Mucosa of rectum (tissue), 2 donors: ENCODE results near the gene MRGPRG.

ENCODE experiments used
- H3K27ac ChIP-seq, 2 donors: one replicate each; pipeline ENCODE4 v1.7.0; 2013; ENCODE audit warnings: inconsistent platforms in 2 of 2, low read depth in 2 of 2, low read length in 2 of 2
- H3K27me3 ChIP-seq, 2 donors: one replicate each; pipeline ENCODE4 v1.7.0; 2013; ENCODE audit warnings: low read length in 2 of 2; ENCODE audit not compliant: control insufficient read depth in 2 of 2, insufficient read depth in 2 of 2
- H3K36me3 ChIP-seq, 2 donors: one replicate each; pipeline ENCODE4 v1.7.0; 2013; ENCODE audit warnings: low read length in 2 of 2; ENCODE audit not compliant: control insufficient read depth in 2 of 2, insufficient read depth in 2 of 2
- H3K4me1 ChIP-seq, 2 donors: one replicate each; pipeline ENCODE4 v1.7.0; 2013; ENCODE audit warnings: low read length in 2 of 2, mild to moderate bottlenecking in 1 of 2; ENCODE audit not compliant: control insufficient read depth in 2 of 2, insufficient read depth in 2 of 2
- H3K4me3 ChIP-seq, 2 donors: one replicate each; pipeline ENCODE4 v1.7.0; 2013; ENCODE audit warnings: low read length in 2 of 2
- H3K9ac ChIP-seq, 2 donors: one replicate each; pipeline ENCODE4 v1.7.0; 2013; ENCODE audit warnings: low read length in 2 of 2, low read depth in 1 of 2, mild to moderate bottlenecking in 1 of 2
- H3K9me3 ChIP-seq, 2 donors: one replicate each; pipeline ENCODE4 v1.7.0; 2013; ENCODE audit warnings: low read length in 2 of 2; ENCODE audit not compliant: control insufficient read depth in 2 of 2
- donor health status: healthy.
- donor health status: Normal muscosa, but diverticular disease.

The MRGPRG gene

GRCh38 chr11:3225826-3226750, 7.5 kb upstream of the MRGPRG start:
- Histone ChIP-seq H3K27me3 (peaks cover 11 to 16% of the 10 kb centered on the region in 2 donors), H3K9ac (no peak overlapping the region), H3K9me3 (no peaks in the 10 kb centered on the region), H3K27ac (no peak overlapping the region), H3K36me3 (no peaks in the 10 kb centered on the region), H3K4me1 (no peaks in the 10 kb centered on the region), H3K4me3 (no peak overlapping the region)

DNA sequence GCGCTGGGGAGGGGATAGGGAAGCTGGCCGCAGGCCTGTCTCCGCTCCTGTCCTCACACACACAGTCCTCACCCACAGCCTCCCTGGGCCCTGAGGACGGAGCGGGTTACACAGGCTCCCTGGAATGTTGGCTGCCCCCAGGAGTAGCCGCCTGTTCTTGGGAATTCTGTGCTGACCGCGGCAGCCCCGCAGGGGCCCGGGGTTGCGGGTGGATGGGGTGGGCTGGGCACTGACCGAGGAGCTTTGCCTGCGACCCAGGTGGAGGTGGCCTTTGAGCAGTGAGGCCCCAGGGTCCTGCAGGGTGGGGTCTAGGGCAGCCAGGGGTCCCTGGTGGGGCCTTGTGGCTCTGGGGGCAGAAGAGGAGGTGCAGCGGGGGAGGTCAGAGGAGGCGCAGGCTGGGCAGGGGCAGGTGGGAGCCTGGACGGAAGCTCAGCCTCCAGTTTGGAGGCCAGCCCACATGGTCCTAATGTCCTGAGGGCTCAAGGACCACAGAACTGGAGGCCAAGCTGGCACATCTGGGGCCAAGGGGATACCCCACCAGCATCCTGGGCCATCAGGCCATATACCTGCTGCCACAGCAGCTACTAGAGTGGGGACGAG, 6.6 kb upstream of the MRGPRG start:
- no peaks in the 10 kb centered on the region for H3K36me3 ChIP-seq
- no peaks in the 10 kb centered on the region for H3K9me3 ChIP-seq
- no peak overlapping the region for H3K27ac ChIP-seq
- no peak overlapping the region for H3K4me3 ChIP-seq
- H3K4me1 ChIP-seq = no peaks in the 10 kb centered on the region
- H3K27me3 ChIP-seq = peaks cover 16 to 21% of the 10 kb centered on the region in 2 donors
- no peak overlapping the region for H3K9ac ChIP-seq

GRCh38 chr11:3224401-3225057, 5.9 kb upstream of the MRGPRG start:
- Histone ChIP-seq H3K36me3 (no peaks in the 10 kb centered on the region), H3K27me3 (peaks cover 16 to 24% of the 10 kb centered on the region in 2 donors)

DNA sequence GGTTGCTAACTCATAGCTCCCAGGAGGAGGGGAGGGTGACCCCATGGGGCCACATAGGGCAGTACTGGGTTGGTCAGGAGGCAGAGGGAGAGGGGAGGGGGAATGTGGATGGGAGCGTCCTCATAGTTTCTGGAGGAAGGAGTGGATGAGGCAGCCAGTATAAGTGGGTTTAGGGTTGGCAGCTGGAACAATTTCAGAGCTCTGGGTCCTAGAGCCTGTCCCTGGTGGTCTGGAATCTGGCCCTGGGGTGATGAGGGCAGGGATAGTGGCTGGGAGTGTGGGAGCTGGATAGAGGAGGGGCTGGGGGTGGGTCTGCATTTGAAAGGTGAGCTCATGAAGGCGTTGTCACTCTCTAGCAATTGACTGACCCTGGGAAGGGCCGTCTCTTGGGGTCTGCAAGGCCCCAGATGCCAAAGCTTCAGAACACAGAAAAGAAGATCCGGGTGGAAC, 5.3 kb upstream of the MRGPRG start:
- Histone ChIP-seq H3K27me3 (peaks cover 16 to 25% of the 10 kb centered on the region in 2 donors), H3K9me3 (no peaks in the 10 kb centered on the region), H3K27ac (no peak overlapping the region)

More at GRCh38 chr11:3224401-3225057, 5.9 kb upstream of the MRGPRG start:
- Histone ChIP-seq H3K4me3 (no peak overlapping the region), H3K4me1 (no peaks in the 10 kb centered on the region), H3K9me3 (no peaks in the 10 kb centered on the region), H3K9ac (no peak overlapping the region), H3K27ac (no peak overlapping the region)

GRCh38 chr11:3222941-3223915, 4.6 kb upstream of the MRGPRG start:
- H3K36me3 ChIP-seq = no peaks in the 10 kb centered on the region
- no peaks in the 10 kb centered on the region for H3K9me3 ChIP-seq
- H3K9ac ChIP-seq = no peak overlapping the region
- H3K4me1 ChIP-seq = no peaks in the 10 kb centered on the region
- no peak overlapping the region for H3K4me3 ChIP-seq
- peaks cover 16 to 25% of the 10 kb centered on the region in 2 donors for H3K27me3 ChIP-seq
- no peak overlapping the region for H3K27ac ChIP-seq

More for the DNA sequence above, 5.3 kb upstream of the MRGPRG start:
- H3K4me3 ChIP-seq = no peak overlapping the region
- no peaks in the 10 kb centered on the region for H3K36me3 ChIP-seq
- no peak overlapping the region for H3K9ac ChIP-seq
- no peaks in the 10 kb centered on the region for H3K4me1 ChIP-seq

GRCh38 chr11:3222003-3222855, 3.6 kb upstream of the MRGPRG start:
- Histone ChIP-seq H3K4me3 (no peak overlapping the region), H3K27me3 (peaks cover 16 to 25% of the 10 kb centered on the region in 2 donors)

GRCh38 chr11:3221408-3222002, 2.9 kb upstream of the MRGPRG start:
- no peak overlapping the region for H3K9ac ChIP-seq
- H3K4me3 ChIP-seq = no peak overlapping the region
- H3K36me3 ChIP-seq = no peaks in the 10 kb centered on the region
- H3K4me1 ChIP-seq = no peaks in the 10 kb centered on the region
- H3K27ac ChIP-seq = no peak overlapping the region
- H3K9me3 ChIP-seq = no peaks in the 10 kb centered on the region
- H3K27me3 ChIP-seq = peaks cover 16 to 25% of the 10 kb centered on the region in 2 donors

More at GRCh38 chr11:3222003-3222855, 3.6 kb upstream of the MRGPRG start:
- Histone ChIP-seq H3K4me1 (no peaks in the 10 kb centered on the region), H3K27ac (no peak overlapping the region), H3K9me3 (no peaks in the 10 kb centered on the region), H3K9ac (no peak overlapping the region), H3K36me3 (no peaks in the 10 kb centered on the region)

DNA sequence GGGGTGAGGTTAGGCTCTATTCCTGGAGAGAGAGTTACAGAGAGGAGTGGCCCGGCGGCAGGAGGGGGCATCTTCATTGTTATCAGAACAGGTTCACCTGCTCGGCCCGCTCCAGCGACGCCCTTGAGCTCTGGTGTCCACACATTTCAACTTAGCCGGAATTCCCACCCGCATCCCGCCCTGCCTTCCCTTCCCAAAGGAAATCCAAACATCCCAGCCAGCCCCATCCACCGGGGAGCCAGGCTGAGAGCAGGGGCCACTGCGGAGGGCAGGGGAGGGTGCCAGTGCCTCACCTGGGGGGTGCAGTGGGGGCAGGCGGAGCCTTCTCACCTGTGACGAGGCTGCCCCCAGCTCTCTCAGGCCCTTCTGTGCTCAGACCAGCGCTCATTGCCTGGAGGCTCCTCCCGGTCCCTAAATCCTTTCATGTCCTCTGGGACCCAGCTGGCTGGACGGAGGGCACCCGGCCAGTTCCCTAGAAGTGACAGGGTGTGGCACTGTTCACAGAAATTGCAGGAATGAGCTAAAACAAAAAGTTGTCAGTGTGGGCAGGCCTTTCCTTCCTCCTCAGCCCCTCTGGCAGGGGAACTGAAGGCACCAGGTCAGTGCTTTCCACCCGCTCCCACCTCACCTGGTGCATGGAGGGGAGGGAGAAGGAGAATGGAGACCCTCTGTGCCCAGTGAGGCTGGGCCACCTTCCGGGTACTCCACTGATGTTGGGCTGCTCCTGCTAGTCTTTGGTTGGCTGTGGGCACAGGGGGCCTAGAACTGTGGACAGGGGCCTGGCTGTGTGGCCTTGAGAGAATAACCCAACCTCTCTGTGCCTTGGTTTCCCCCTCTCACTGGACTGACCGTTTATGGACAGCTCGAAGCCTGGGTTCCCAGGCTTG, 2.2 kb upstream of the MRGPRG start:
- H3K4me3 ChIP-seq = no peak overlapping the region
- H3K27ac ChIP-seq = no peak overlapping the region
- no peaks in the 10 kb centered on the region for H3K36me3 ChIP-seq
- H3K27me3 ChIP-seq = peaks cover 19 to 30% of the 10 kb centered on the region in 2 donors
- peaks cover 0 to 2% of the 10 kb centered on the region in 2 donors for H3K4me1 ChIP-seq
- H3K9me3 ChIP-seq = no peaks in the 10 kb centered on the region
- no peak overlapping the region for H3K9ac ChIP-seq
